Epithelial cell of esophagus (primary cell): ENCODE results near the gene ABTB2.
A peak's percentile ranks its signal among the peaks of the same experiment; 100 is the strongest.

Experiments used
- DNase-seq: peaks from one replicate; pipeline ENCODE4 v3.0.0; 2010; ENCODE audit warnings: low read depth
- H3K4me3 ChIP-seq: 2 replicates; pipeline ENCODE4 v1.5.1; 2011; ENCODE audit warnings: mild to moderate bottlenecking, low read length, control low read depth
- CTCF ChIP-seq: IDR thresholded peaks from 2 replicates; pipeline ENCODE4 v1.5.1; 2011; ENCODE audit warnings: low read depth, mild to moderate bottlenecking, low read length, control low read depth, inconsistent platforms; ENCODE audit not compliant: insufficient read depth; ENCODE audit errors: missing control alignments

ABTB2 gene

GRCh38 chr11:34149786-34150185 is 208.0 kb downstream of the ABTB2 start:
- no peak overlapping the region for H3K4me3 ChIP-seq
- peak; percentile 31 for TF ChIP-seq CTCF
- peak; percentile 7 for DNase-seq

DNA sequence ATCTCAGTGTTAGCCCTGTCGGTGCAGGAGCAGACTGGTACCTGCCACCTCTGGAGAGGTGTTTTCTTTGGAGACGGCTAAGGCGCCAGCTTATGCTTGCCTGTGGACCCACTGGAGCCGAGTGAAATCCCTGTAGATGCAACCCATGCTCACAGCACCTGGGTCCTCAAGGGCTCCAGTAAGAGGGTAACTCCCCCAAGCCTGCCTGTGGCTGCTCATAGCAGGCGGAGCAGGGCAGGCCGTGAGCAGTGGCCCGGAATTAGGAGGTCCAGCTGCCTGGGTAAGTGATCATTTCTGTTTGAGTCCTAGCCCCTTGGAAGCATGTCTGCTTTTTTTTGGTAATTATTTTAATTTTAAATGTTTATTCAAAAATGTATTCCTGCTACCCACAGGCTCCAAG is 208.5 kb downstream of the ABTB2 start:
- no peak overlapping the region for H3K4me3 ChIP-seq
- no peak for TF ChIP-seq CTCF
- DNase-seq = no peak

DNA sequence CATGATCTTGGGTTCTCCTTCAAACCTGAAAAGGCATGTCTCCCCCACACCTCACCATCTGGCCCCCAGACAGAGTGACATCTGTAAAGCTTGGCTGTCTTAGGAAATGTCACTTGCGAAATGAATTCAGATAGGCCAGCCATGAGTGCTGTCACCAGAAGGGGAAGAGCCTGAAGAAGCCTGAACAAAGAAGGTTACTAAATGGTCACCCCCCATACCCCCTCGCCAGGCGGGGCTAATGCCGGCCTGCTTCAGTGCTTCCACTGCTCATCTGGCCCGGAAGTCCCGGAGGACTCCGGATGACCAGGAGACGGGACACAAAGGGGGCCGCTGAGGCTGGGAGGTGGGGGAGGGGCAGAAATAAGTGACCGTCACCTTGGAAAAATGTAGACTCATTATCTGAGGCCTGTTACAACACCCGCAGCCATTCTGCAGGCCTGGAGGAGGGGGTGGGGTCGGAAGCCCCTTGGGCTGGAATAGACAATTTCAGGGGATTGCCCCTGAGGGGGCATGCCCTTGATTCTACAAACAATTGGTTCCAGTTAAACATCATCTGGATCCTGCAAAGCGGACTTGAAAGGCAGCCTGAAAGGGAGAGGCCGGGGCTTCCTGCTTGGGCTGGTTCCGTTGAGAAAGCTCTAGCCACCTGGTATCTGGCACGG is 209.2 kb downstream of the ABTB2 start:
- DNase-seq = no peak
- no peak overlapping the region for H3K4me3 ChIP-seq
- no peak for TF ChIP-seq CTCF

- no peak for TF ChIP-seq CTCF
- no peak for DNase-seq
These were observed 210.2 kb downstream of the ABTB2 start for GRCh38 chr11:34147581-34147980.

GRCh38 chr11:34146866-34147265 is 210.9 kb downstream of the ABTB2 start:
- H3K4me3 ChIP-seq = no peak overlapping the region
- no peak for TF ChIP-seq CTCF
- DNase-seq = no peak

More at GRCh38 chr11:34147581-34147980, 210.2 kb downstream of the ABTB2 start:
- no peak overlapping the region for H3K4me3 ChIP-seq

DNA sequence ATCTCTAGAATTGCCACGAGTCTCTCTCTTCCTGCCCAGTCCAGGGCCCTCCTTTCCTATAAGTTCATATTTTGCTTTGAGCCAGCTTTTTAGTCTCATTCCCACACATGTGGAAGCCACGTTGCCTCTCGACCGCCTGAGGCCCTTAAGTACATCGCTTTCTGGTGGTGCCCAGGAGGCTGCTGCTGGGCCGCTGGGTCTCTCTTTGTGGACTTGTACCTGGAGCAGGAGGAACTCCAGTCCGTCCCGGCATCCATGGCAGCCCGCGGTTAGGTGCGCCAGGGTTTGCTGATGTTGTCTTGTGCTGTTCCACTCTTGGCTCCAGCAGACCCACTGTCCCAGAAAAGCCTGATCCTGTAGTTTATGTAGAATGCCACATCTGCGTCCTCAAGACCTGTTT is 211.4 kb downstream of the ABTB2 start:
- H3K4me3 ChIP-seq = no peak overlapping the region
- no peak for DNase-seq
- TF ChIP-seq CTCF = no peak

DNA sequence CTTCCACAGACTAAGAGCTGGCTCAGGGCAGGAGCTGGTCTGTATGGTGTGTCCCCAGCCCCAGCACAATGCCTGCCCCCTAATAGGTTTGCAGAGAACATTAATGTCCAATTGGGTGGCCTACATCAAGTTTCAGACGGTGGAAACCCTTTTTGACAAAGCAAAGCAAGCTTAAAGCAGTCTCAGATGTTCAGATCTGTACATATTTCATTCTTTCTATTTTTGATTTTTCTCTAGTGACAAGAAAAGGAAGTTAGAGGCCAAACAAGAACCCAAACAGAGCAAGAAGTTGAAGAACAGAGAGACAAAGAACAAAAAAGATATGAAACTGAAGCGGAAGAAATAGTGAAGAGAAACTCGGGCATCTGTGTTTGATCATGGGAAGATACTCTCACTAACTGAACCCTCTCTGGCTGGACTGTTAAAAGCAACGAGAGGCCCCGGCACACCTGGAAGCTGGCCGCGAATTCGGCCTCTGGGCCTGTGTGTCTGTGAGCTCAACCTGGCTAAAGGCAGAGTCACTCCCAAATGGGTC is 211.9 kb downstream of the ABTB2 start:
- H3K4me3 ChIP-seq = no peak overlapping the region
- no peak for DNase-seq
- no peak for TF ChIP-seq CTCF
